Activated naive CD8-positive, alpha-beta T cell treated with anti-CD3 and anti-CD28 coated beads for 36 hours (primary cell): ENCODE measurements around the gene EPHB1. TPM values are rescaled to one million over a fixed set of nuclear protein-coding genes. Genes with fewer than 3 reads are reported as not detected.
"Not testable (repeated sequence)": the region's sequence is repeated elsewhere in the genome, so short reads cannot be mapped to it uniquely, and the experiment has no call there.

ENCODE experiments used
- DNase-seq: peaks from one replicate; pipeline ENCODE4 v3.0.0; 2021
- H3K27ac Mint-ChIP-seq: one replicate; pipeline ENCODE4 v1.8.0; 2022; ENCODE audit warnings: mild to moderate bottlenecking, moderate library complexity, mixed read lengths
- H3K27me3 Mint-ChIP-seq: one replicate; pipeline ENCODE4 v1.8.0; 2022; ENCODE audit warnings: mild to moderate bottlenecking, mixed read lengths
- H3K36me3 Mint-ChIP-seq: one replicate; pipeline ENCODE4 v1.8.0; 2021; ENCODE audit warnings: mild to moderate bottlenecking, mixed read lengths
- H3K4me1 Mint-ChIP-seq: one replicate; pipeline ENCODE4 v1.8.0; 2021; ENCODE audit warnings: mixed read lengths
- H3K4me3 Mint-ChIP-seq: one replicate; pipeline ENCODE4 v1.8.0; 2022; ENCODE audit warnings: mild to moderate bottlenecking, moderate library complexity, mixed read lengths
- H3K9me3 Mint-ChIP-seq: one replicate; pipeline ENCODE4 v1.8.0; 2022; ENCODE audit warnings: mixed read lengths
- total RNA-seq, 2 experiments: library from RNA; stranded (reverse); gene quantifications; one replicate each; pipeline ENCODE4 v1.2.3, GENCODE V29; 2021

EPHB1 gene
- total RNA-seq, 2 experiments from 2014 or later, result not detected

GRCh38 chr3:134768116-134768515 lies 26.9 kb upstream of the EPHB1 start:
- no peak for DNase-seq
- Mint-ChIP-seq H3K27me3 (peaks cover 4% of the 10 kb centered on the region), H3K36me3 (no peaks in the 10 kb centered on the region), H3K4me1 (no peaks in the 10 kb centered on the region), H3K4me3 (no peak overlapping the region), H3K9me3 (no peaks in the 10 kb centered on the region), H3K27ac (no peak overlapping the region)

GRCh38 chr3:134768837-134769236 lies 26.2 kb upstream of the EPHB1 start:
- Mint-ChIP-seq H3K27me3 (peaks cover 4% of the 10 kb centered on the region), H3K4me3 (no peak overlapping the region), H3K36me3 (no peaks in the 10 kb centered on the region)

GRCh38 chr3:134769287-134769868 lies 25.7 kb upstream of the EPHB1 start:
- H3K27me3 Mint-ChIP-seq, result peaks cover 4% of the 10 kb centered on the region

More at GRCh38 chr3:134768837-134769236, 26.2 kb upstream of the EPHB1 start:
- no peak for DNase-seq
- no peaks in the 10 kb centered on the region for H3K9me3 Mint-ChIP-seq
- no peak overlapping the region for H3K27ac Mint-ChIP-seq
- H3K4me1 Mint-ChIP-seq, result no peaks in the 10 kb centered on the region

GRCh38 chr3:134772011-134772410 lies 23.0 kb upstream of the EPHB1 start:
- no peak for DNase-seq
- no peaks in the 10 kb centered on the region for H3K36me3 Mint-ChIP-seq
- H3K4me1 Mint-ChIP-seq, result no peaks in the 10 kb centered on the region
- H3K27ac Mint-ChIP-seq, result no peak overlapping the region
- no peaks in the 10 kb centered on the region for H3K27me3 Mint-ChIP-seq
- no peaks in the 10 kb centered on the region for H3K9me3 Mint-ChIP-seq
- no peak overlapping the region for H3K4me3 Mint-ChIP-seq

More at GRCh38 chr3:134769287-134769868, 25.7 kb upstream of the EPHB1 start:
- H3K36me3 Mint-ChIP-seq, result no peaks in the 10 kb centered on the region
- H3K4me3 Mint-ChIP-seq, result no peak overlapping the region
- H3K4me1 Mint-ChIP-seq, result no peaks in the 10 kb centered on the region
- no peaks in the 10 kb centered on the region for H3K9me3 Mint-ChIP-seq
- DNase-seq, result no peak
- H3K27ac Mint-ChIP-seq, result no peak overlapping the region

- no peak for DNase-seq
- Mint-ChIP-seq H3K4me3 (no peak overlapping the region), H3K4me1 (peaks cover 3% of the 10 kb centered on the region), H3K9me3 (no peaks in the 10 kb centered on the region), H3K36me3 (no peaks in the 10 kb centered on the region), H3K27me3 (no peaks in the 10 kb centered on the region), H3K27ac (no peak overlapping the region)
Observed at GRCh38 chr3:134772591-134772990, 22.5 kb upstream of the EPHB1 start.

- Mint-ChIP-seq H3K27ac (no peak overlapping the region), H3K4me3 (no peak overlapping the region), H3K4me1 (peaks cover 3% of the 10 kb centered on the region), H3K9me3 (no peaks in the 10 kb centered on the region), H3K27me3 (no peaks in the 10 kb centered on the region), H3K36me3 (no peaks in the 10 kb centered on the region)
- DNase-seq, result no peak
Observed at GRCh38 chr3:134775831-134776230, 19.2 kb upstream of the EPHB1 start.

- no peaks in the 10 kb centered on the region for H3K36me3 Mint-ChIP-seq
Observed at GRCh38 chr3:134776518-134776917, 18.5 kb upstream of the EPHB1 start.

GRCh38 chr3:134777341-134777740 lies 17.7 kb upstream of the EPHB1 start:
- no peaks in the 10 kb centered on the region for H3K9me3 Mint-ChIP-seq
- H3K27ac Mint-ChIP-seq, result no peak overlapping the region
- H3K4me1 Mint-ChIP-seq, result peaks cover 3% of the 10 kb centered on the region
- no peak overlapping the region for H3K4me3 Mint-ChIP-seq
- H3K36me3 Mint-ChIP-seq, result no peaks in the 10 kb centered on the region
- no peaks in the 10 kb centered on the region for H3K27me3 Mint-ChIP-seq
- DNase-seq, result no peak

More at GRCh38 chr3:134776518-134776917, 18.5 kb upstream of the EPHB1 start:
- no peaks in the 10 kb centered on the region for H3K27me3 Mint-ChIP-seq
- H3K9me3 Mint-ChIP-seq, result no peaks in the 10 kb centered on the region
- H3K4me1 Mint-ChIP-seq, result peaks cover 3% of the 10 kb centered on the region
- no peak for DNase-seq
- H3K4me3 Mint-ChIP-seq, result no peak overlapping the region
- H3K27ac Mint-ChIP-seq, result no peak overlapping the region

- H3K9me3 Mint-ChIP-seq, H3K4me3 Mint-ChIP-seq, H3K27ac Mint-ChIP-seq, H3K4me1 Mint-ChIP-seq, H3K36me3 Mint-ChIP-seq, DNase-seq: not testable (repeated sequence)
- H3K27me3 Mint-ChIP-seq, result peaks cover 35% of the 10 kb centered on the region
Observed at GRCh38 chr3:134788283-134788682, 6.8 kb upstream of the EPHB1 start.

- Mint-ChIP-seq H3K4me3 (no peak overlapping the region), H3K4me1 (peaks cover 1% of the 10 kb centered on the region), H3K36me3 (no peaks in the 10 kb centered on the region), H3K27me3 (peaks cover 47% of the 10 kb centered on the region), H3K27ac (no peak overlapping the region), H3K9me3 (no peaks in the 10 kb centered on the region)
- DNase-seq, result no peak
Observed at GRCh38 chr3:134790065-134790464, 5.0 kb upstream of the EPHB1 start.

GRCh38 chr3:134791992-134792391 lies 3.1 kb upstream of the EPHB1 start:
- Mint-ChIP-seq H3K27ac (no peak overlapping the region), H3K36me3 (no peaks in the 10 kb centered on the region), H3K9me3 (no peaks in the 10 kb centered on the region), H3K27me3 (peaks cover 53% of the 10 kb centered on the region), H3K4me1 (peaks cover 4% of the 10 kb centered on the region), H3K4me3 (no peak overlapping the region)
- no peak for DNase-seq

GRCh38 chr3:134792700-134793099 lies 2.4 kb upstream of the EPHB1 start:
- Mint-ChIP-seq H3K36me3 (no peaks in the 10 kb centered on the region), H3K4me3 (no peak overlapping the region), H3K27ac (no peak overlapping the region), H3K4me1 (peaks cover 4% of the 10 kb centered on the region), H3K9me3 (no peaks in the 10 kb centered on the region), H3K27me3 (peaks cover 56% of the 10 kb centered on the region)
- no peak for DNase-seq

- Mint-ChIP-seq H3K36me3 (no peaks in the 10 kb centered on the region), H3K27ac (no peak overlapping the region), H3K4me3 (no peak overlapping the region), H3K27me3 (peaks cover 65% of the 10 kb centered on the region), H3K4me1 (peaks cover 4% of the 10 kb centered on the region), H3K9me3 (no peaks in the 10 kb centered on the region)
- no peak for DNase-seq
Observed at GRCh38 chr3:134793562-134793961, 1.5 kb upstream of the EPHB1 start.

- no peak overlapping the region for H3K4me3 Mint-ChIP-seq
- DNase-seq, result no peak
- H3K36me3 Mint-ChIP-seq, result no peaks in the 10 kb centered on the region
- peaks cover 4% of the 10 kb centered on the region for H3K4me1 Mint-ChIP-seq
- no peak overlapping the region for H3K27ac Mint-ChIP-seq
- peaks cover 65% of the 10 kb centered on the region for H3K27me3 Mint-ChIP-seq
- H3K9me3 Mint-ChIP-seq, result no peaks in the 10 kb centered on the region
Observed at GRCh38 chr3:134794323-134794722, 737 bp upstream of the EPHB1 start.

GRCh38 chr3:134795746-134796280 lies 753 bp downstream of the EPHB1 start:
- H3K27ac Mint-ChIP-seq, result no peak overlapping the region
- peaks cover 65% of the 10 kb centered on the region for H3K27me3 Mint-ChIP-seq
- H3K9me3 Mint-ChIP-seq, result no peaks in the 10 kb centered on the region
- no peaks in the 10 kb centered on the region for H3K36me3 Mint-ChIP-seq
- H3K4me1 Mint-ChIP-seq, result peaks cover 4% of the 10 kb centered on the region
- DNase-seq, result no peak
- H3K4me3 Mint-ChIP-seq, result no peak overlapping the region
